Occipital lobe (tissue), 2 donors: ENCODE data around the gene HSD11B1. TPM values are rescaled to one million over a fixed set of nuclear protein-coding genes. Genes with fewer than 3 reads are reported as not detected.

ENCODE experiments used
- DNase-seq: peaks from one replicate; lab custom pipeline; 2025; lab: John Stamatoyannopoulos, UW
- total RNA-seq: library from RNA; depleted of rRNA; stranded (reverse); fragments of >200 nt; gene quantifications from one replicate; pipeline ENCODE4 v1.2.3, GENCODE V29; 2014

The HSD11B1 gene
- total RNA-seq, result not detected

DNA sequence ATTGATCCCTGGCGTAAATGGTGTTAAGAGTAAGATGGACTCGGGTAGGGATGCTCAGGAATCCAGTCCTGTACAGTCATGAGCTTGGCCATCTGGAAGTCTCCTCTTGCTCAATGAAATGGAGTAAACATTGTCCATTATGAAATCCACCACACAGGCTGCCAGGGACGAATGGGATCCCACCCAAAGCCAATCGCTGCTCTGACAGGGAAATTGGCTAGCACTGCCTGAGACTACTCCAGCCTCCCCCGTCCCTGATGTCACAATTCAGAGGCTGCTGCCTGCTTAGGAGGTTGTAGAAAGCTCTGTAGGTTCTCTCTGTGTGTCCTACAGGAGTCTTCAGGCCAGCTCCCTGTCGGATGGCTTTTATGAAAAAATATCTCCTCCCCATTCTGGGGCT is at the start of gene HSD11B1:
HSD11B1 (plus strand) TSS at position 263 of the 400 bp plus-strand sequence; CDS start at position 360, 97 bp downstream.
- peak; percentile 81 for DNase-seq

DNA sequence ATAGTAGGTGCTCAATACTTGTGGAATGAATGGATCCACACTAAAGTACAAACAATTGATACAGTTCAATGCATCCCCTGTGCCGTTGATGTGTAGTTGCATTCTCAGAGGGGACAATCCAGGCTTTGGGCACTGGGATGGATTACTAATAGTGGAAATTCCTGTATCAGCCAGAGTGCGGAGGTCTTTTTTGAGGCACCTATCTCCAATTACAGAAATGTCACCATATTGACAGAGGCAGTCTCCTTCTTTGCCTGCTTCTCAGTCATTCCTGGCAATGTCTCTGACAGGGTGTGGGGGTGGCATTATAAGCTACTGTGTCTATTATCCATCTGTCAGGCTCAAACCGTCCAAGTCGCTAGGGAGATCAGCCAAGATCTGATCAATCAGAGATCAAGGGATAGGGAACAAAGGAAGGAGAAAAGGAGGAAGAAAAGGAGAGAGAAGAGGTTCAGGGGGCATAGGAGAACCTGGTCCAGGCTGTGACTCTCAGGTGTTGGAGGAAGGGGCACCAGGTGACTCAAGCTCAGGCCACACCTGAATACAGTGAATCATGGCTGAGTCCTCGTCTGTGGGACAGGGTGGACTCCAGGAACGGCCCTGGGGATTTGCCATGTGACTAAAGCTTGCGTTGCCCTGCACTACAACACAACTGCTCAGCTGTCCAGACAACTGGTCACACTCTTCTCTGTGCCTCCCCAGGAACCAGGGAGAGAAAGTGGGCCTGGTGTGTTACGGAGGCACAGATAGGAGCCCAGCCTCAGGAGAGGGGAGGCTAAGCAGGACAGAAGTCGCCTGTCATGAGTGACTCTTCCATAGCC is 49.0 kb upstream of the HSD11B1 start:
- DNase-seq, result no peak

- DNase-seq, result no peak
Observed at GRCh38 chr1:209657140-209657879, 47.3 kb upstream of the HSD11B1 start.

DNA sequence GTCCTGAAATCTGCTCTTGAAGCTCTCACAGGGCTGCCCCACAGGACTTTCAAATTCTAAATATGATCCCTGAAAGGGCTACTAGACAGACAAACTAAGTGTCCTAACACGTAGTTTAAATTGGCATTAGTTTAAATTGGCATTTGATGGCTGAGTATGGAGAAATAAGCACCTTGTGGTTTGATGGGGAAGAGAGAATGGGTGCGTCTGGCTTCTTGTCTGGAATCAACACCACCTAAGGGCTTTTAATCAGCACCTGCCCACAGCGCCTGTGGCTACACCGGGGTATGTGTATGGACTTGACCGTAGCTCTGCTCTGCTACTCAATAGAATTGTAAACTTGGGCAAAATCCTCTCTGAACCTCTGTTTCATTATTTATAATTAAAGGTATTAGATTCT is 46.7 kb upstream of the HSD11B1 start:
- no peak for DNase-seq

DNA sequence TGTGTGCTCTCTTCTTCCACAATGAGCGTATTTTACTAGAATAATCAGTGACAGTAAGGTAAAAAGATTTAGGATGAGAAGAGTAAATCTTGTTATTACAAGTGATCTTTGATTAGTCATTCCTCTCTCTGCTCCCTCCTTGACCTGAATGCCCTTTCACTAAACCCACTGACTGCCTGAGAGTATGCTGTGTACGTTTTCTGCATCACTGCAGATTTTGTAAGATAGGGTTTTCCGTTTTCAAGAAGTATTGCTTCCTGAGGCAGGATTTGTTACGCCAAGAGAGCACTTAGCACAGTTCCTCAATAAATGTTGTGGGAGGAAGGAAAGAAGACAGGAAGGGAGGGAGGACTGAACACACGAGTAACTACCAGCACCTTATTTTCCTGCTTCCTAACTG is 44.7 kb upstream of the HSD11B1 start:
- DNase-seq, result no peak

- DNase-seq, result no peak
Observed at GRCh38 chr1:209661071-209661470, 43.6 kb upstream of the HSD11B1 start.

DNA sequence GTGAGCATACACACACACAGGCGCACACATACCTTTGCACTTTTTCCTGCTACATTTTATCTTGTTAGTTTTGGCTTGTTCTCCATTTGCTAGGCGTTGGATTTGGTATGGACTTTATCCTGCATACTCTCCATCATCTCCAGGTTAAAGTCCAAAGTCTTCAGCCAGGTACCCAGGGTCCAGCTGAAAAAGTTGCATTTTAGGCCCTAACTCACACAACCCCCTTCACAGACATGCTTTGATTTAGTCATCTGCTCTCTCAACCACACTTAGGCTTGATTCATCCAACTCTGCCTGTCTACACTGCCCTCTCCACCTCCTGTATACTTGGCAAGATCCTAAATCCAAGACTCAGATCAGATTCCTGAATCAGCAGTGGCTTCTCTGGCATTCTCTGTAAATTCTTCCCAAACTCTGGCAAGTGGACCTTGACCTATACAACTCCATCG is 41.7 kb upstream of the HSD11B1 start:
- no peak for DNase-seq

DNA sequence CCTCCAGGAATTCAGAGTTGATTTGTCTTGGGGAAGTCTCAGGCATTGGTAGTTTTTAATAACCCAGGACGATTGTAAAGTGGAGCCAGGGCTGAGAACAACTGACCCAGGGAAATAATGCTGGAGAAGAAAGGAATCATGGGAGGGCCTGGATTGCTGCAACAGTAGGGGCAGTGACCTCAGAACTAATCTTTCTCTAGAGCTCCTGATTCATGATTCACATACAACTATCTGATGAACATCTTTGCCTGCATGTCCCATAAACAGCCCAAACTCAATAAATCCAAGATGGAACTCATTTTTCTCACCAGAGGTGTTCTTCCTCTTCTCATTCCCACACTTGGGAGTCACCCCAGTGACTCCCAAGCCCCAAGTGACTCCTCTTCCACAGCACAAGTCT is 37.5 kb upstream of the HSD11B1 start:
- DNase-seq, result no peak

DNA sequence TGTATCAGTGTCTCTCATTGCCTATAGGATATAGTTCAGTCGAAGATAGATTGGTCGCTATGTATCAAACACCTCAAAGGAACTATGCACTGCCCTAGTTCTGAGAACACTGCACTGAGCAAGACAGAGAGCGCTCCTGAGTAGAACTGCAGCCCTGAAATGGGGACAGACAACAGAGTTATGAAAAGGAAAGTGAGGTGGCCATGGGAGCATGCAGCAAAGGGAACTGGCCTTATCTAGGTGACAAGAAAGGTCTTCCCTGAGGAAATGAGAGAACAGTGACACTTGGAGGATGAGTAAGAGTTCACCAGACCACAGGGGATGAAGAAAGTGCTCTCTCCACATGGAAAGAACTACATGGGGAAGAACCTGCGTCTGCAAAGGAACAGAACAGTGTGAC is 36.9 kb upstream of the HSD11B1 start:
- DNase-seq, result no peak

DNA sequence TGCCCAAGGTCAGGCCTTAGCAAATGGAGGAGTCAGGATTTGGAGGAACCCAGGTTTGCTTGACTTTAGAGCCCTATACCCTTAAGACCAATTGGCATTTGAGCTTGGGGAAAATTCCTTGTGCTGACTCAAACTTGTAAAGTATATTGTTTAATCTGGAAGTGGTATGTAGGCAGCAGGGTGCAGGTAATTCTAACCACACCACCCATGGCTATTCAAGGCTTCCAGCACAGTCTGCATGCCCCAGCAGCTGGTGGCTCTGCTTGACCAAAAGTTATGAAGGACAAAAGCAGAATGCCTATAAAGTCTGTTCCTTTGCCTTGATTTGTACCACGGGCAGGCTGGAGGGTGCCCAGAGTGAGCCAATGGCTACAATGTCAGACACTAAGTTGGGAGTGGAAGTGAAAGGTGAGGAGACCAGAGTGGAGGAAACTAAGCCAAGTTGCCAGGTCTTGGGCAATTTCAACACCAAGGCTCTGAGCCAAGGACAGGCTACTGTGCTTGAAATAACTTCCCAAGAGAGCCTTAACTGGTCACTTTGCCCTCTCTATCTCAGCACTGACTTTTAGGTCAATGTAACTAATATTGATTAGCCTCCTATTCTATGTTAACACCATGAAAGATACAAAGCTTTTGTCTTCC is 34.1 kb upstream of the HSD11B1 start:
- DNase-seq, result no peak

DNA sequence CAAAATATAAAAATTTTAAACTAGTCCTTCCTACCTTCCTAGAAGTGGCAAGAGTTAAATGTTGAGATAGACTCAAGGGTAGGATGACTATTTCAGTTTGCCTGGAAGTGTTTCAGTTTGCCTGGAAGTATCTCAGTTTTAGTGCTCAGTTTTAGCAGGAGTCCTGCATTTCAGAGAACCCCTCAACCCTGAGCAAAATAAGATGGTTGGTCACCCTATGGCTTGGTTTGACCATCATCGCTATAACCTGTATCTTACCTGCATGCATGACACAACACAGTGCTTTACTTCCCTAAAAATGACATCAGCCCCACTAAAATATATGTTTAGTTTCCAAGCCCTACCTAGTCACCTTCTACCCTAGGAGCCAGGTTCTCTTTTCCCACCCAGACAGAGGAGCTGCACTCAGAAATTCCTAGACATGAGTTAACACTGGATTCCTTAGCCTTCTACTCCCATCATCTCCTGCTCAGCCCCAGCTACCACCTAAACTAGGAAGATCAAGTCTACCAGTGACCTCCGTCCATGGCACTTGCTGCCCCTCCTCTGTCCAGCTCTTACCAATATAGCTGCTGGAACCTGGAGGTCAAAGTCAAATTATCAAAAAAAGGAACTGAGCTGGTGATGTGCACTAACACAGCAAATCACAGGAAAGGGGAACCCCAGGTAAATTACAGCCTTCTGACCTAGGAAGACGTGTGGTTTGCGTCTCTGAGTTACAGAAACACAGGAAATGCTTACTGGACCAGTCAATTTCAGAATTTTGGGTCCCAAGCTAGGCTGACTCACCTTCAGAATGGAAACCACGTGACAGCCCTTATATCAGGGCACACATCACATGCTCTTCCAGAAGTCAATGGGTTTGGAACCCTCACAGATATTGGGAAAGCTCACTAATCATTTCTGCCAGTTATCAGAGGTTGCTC is 31.7 kb upstream of the HSD11B1 start:
- no peak for DNase-seq

- no peak for DNase-seq
Observed at GRCh38 chr1:209673631-209674417, 30.8 kb upstream of the HSD11B1 start.

DNA sequence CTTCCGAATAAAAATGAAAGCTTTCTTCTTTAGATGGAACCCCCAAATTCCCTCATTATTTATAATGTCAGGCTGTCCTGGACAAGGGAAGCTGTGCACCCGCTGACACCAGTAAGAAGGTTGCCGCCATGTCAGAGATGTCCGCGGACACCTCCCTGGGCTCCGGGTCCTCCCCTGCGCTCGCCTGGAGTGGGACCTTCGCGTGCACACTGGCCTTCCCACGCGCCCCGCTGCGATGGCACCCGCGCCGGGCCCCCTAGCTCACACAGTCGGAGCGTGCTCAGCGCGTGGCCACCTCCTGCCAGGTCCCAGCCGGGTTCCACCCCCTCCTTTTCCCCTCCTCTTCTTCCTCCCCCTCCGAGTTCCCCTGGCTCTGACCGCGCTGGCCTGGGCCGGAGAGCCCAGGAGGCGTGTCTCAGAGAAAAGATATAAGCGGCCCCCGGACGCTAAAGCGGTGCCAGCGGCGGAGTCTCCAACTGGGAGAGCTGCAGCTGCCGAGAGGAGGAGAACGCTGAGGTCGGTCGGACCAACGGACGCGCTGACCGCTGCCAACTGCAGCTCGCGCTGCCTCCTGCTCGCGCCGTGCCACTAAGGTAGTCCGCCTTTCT is 29.6 kb upstream of the HSD11B1 start, which contains the start of gene G0S2:
G0S2 (plus strand) TSS at position 456 of the 608 bp plus-strand sequence. CDS start 273 bp downstream, outside the sequence.
- no peak for DNase-seq

- no peak for DNase-seq
Observed at GRCh38 chr1:209675565-209676154, 29.0 kb upstream of the HSD11B1 start.

DNA sequence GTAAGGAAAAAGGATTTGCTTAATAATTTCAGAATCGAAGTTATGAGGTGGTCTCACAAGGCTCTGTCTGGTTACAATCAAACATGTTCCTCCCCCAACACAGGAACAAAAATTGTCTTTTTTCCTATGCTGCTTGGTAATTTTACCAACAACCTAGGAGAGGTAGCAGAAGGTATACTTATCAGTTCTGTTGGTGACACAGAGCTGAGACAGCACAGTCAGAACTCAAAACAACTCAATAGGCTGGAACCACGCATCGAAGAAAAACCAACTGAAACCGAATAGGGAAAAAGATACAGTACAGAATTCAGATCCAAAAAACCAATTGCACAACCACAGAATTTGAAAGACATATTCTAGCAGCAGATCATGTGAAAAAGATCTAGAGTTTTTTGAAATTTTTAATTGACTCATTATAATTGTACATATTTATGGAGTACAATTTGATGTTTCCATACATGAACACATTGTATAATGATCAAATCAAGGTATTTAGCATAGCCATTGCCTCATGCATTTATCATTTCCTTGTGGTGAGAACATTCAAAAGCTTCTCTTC is 25.6 kb upstream of the HSD11B1 start:
- no peak for DNase-seq

DNA sequence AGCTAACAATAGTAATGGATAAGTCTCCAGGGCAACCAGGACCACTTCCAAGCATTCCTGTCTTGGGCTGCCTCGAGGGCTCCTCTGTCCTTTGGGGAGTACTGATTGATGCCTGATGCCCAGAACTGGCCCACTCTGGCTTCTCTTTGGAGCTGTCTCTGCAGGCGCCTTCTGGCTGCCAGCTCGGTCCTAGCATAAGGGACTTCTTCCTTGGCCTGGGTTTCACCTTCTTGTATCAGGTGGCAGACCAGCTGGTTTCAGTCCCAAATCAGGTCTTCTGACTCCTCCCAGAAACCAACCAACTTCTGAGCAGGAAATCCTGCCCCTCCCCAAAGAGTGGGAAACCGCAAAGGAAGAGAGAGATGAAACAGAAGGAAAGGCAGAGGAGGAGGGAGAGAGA is 18.8 kb upstream of the HSD11B1 start:
- no peak for DNase-seq

DNA sequence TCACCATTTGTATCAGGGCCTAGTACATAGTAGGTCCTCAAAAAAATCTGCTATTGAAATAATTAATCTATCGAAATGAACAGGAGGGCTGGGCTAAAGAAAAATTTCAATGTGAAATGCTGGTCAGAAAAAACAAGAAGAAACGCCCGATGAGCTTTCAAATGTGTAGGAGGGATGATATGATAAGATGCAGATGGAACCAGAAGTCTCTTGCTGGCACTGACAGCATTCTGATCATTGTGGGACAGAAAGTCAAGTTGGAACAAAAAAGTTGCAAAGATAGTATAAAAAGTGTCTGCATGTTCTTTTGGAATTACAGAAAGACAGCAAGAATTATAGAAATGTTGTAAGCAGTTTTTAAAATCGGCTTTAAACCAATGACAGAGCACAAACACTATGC is 18.3 kb upstream of the HSD11B1 start:
- DNase-seq, result no peak

GRCh38 chr1:209688746-209689234 is 15.9 kb upstream of the HSD11B1 start:
- DNase-seq, result no peak

DNA sequence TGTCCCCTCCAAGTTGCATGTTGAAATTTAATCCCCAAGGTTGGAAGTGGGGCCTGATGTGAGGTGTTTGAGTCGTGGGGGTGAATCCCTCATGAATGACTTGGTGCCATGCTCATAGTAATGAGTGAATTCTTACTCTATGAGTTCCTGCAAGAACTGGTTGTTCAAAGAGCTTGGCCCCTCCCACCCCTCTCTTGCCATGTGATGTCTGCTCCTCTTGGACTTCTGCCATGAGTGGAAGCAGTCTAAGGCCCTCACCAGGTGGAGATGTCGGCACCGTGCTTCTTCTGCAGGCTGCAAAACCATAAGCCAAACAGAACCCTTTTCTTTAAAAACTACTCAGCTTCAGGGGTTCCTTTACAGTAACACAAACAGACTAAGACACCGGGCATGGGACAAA is 15.2 kb upstream of the HSD11B1 start:
- no peak for DNase-seq
